GM13977 (cell line): Measurements from ENCODE around the gene SDHAF3.
"Not testable (repeated sequence)": the region's sequence is repeated elsewhere in the genome, so short reads cannot be mapped to it uniquely, and the experiment has no call there.

Source experiments
- DNase-seq: peaks from one replicate; pipeline ENCODE4 v3.0.0; 2012; ENCODE audit warnings: low spot score
- in situ Hi-C: fragments of 300-500 bp; cut with MboI; formaldehyde crosslinking; loops from one replicate; pipeline ENCODE4 v1.12.0; 2022; ENCODE audit warnings: low sequenced_read_pairs, low pct_unique_long_range_greater_than_20kb, mixed read lengths, inconsistent platforms; ENCODE audit not compliant: unreplicated experiment
- TF ChIP-seq, protein P1 (sequence below): IDR thresholded peaks from 2 replicates; pipeline ENCODE4 v1.5.1; 2012; ENCODE audit warnings: mild to moderate bottlenecking, control low read depth; ENCODE audit not compliant: insufficient read depth; ENCODE audit errors: extremely low read depth, missing control alignments

The SDHAF3 gene

DNA sequence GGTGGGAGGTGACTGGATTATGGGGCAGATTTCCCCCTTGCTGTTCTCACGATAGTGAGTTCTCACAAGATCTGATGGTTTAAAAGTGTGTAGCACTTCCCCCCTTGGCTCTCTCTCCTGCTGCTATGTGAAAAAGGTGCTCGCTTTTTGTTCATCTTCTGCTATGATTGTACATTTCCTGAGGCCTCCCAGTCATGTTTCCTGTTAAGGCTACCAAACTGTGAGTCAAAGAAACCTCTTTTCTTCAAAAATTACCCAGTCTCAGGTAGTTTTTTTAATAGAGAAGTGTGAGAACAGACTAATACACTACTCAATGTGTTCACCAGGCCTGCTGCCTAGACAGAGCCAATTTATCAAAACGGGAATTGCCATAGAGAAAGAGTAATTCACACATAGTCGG, 49.7 kb downstream of the SDHAF3 start:
- in situ Hi-C loops, result no loop called here
- TF ChIP-seq, protein P1, sequence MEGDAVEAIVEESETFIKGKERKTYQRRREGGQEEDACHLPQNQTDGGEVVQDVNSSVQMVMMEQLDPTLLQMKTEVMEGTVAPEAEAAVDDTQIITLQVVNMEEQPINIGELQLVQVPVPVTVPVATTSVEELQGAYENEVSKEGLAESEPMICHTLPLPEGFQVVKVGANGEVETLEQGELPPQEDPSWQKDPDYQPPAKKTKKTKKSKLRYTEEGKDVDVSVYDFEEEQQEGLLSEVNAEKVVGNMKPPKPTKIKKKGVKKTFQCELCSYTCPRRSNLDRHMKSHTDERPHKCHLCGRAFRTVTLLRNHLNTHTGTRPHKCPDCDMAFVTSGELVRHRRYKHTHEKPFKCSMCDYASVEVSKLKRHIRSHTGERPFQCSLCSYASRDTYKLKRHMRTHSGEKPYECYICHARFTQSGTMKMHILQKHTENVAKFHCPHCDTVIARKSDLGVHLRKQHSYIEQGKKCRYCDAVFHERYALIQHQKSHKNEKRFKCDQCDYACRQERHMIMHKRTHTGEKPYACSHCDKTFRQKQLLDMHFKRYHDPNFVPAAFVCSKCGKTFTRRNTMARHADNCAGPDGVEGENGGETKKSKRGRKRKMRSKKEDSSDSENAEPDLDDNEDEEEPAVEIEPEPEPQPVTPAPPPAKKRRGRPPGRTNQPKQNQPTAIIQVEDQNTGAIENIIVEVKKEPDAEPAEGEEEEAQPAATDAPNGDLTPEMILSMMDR, result no peak

DNA sequence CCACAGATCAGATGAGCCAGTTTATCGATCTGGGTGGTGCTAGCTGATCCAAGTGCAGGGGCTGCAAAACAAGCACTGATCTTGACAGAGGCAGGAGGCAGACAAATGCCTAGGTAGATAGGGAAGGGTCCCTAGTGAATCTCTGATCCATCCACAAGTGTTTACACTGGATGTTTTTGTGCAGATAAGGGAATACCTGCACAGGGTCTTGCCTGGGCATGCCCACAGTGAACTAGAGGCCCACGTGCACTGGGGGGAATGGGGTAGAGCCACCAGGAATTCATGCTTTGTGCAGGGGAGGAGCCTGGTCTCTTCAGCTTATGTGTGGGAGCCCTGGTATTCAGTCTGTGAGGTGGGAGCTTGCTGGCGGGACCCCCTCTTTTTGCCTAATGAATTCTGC, 50.3 kb downstream of the SDHAF3 start:
- TF ChIP-seq, protein P1, result no peak
- DNase-seq, result no peak
- in situ Hi-C loops, result no loop called here

More for the DNA sequence above, 49.7 kb downstream of the SDHAF3 start:
- DNase-seq, result no peak

DNA sequence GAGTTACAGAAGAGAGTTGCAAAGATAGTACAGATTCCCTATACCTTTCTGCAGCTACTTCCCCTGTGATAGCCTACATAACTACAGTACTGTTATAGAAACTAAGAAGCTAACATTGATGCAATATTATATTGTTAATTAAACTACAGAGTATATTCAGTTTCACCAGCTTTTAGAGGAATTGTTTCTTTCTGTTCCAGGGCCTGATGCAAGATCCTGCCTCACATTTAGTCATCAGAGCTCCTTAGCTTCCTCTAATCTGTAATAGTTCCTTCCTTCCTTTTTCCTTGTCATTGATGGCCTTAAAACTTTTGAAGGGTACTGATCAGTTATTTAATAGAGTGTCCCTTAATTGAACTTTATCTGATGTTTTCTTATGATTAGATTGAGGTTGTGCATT, 56.8 kb downstream of the SDHAF3 start:
- TF ChIP-seq, protein P1, result no peak
- DNase-seq, result no peak
- in situ Hi-C loops, result no loop called here

DNA sequence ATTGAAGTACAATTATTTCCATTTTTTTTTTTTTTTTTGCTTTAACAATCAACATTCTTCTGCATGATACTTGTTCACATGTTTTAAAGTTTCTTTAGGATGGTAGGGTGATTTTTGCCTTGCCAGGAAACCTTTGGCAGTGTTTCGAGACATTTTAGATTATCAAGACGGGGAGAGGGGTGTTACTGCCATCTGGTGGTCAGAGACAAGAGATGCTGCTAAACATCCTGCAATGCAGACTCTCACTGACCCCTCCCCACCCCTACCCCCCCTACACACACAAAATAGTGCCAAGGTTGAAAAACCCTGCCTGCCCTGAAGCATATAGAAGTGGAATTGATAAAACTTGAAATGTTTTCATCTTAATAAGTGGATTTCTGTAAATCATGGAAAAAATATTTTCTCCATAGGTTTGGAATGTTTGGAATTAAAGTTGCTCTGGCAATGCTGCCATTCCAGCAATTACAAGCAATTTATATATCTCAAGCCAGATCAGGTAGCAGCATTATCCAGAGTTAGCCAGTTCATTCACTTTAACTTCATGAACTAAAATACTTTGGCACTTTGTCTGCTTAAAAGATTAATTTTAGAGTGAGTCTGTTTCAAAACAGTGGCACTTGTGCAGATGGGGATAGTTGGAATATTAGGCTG, 62.1 kb downstream of the SDHAF3 start:
- peak; percentile 70 for DNase-seq
- in situ Hi-C loops, result no loop called here
- TF ChIP-seq, protein P1, result peak; percentile 71

DNA sequence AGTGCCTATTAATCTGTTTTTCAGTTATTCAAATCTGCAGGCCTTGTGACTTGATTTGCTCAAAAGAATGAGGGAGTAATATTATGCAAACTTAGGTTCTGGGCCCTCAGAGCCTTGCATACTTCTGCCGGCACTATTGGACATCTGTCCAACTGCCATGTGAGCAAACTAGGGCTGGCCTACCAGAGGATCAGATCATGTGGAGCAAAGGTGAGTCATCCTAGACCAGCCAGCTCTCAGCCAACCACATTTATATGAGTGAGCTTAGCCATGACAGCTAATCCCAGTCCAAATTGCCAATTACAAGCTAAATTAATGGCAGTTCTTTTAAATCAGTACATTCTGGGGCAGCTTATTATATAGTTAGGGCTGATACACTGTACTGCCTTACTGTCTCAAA, 69.6 kb downstream of the SDHAF3 start:
- TF ChIP-seq, protein P1, result no peak
- in situ Hi-C loops, result no loop called here
- DNase-seq, result no peak

DNA sequence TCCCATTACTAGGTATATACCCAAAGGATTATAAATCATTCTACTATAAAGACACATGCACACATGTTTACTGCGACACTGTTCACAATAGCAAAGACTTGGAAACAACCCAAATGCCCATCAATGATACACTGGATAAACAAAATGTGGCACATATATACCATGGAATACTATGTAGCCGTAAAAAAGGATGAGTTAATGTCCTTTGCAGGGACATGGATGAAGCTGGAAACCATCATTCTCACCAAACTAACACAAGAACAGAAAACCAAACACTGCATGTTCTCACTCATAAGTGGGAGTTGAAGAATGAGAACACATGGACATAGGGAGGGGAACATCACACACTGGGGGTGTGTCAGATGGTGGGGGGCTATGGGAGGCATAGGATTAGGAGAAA, 78.7 kb downstream of the SDHAF3 start:
- in situ Hi-C loops, DNase-seq: not testable (repeated sequence)

DNA sequence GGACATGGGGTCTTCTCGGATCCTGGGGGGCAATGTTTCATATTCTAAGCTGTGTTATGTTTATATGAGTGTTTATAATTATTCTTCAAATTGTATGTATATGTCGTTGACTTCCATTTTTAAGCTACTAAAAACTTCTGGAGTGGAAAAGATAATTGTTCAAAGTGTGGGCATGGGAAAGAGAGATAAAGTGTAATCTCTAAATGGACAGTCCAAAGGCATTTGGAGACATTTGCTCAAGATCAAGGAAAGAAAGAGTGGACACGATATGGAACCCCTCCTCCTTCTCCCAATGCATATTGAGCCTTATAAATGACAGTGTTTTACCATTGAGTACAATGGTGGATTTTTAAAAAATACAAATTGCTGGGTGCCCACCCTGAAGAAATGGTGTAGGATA, 81.1 kb downstream of the SDHAF3 start:
- in situ Hi-C loops, result no loop called here
- DNase-seq, result no peak
- TF ChIP-seq, protein P1, result no peak
